Epithelial cell of esophagus (primary cell): Measurements from ENCODE around the gene KRT80.
"Not testable (repeated sequence)": the region's sequence is repeated elsewhere in the genome, so short reads cannot be mapped to it uniquely, and the experiment has no call there.

ENCODE experiments used
- DNase-seq: peaks from one replicate; pipeline ENCODE4 v3.0.0; 2010; ENCODE audit warnings: low read depth
- H3K4me3 ChIP-seq: 2 replicates; pipeline ENCODE4 v1.5.1; 2011; ENCODE audit warnings: mild to moderate bottlenecking, low read length, control low read depth
- CTCF ChIP-seq: IDR thresholded peaks from 2 replicates; pipeline ENCODE4 v1.5.1; 2011; ENCODE audit warnings: low read depth, mild to moderate bottlenecking, low read length, control low read depth, inconsistent platforms; ENCODE audit not compliant: insufficient read depth; ENCODE audit errors: missing control alignments

KRT80 gene

GRCh38 chr12:52191841-52192791, at the start of gene KRT80:
Gene KRT80 (minus strand): TSS chr12:52192014. CDS start chr12:52191902, 112 bp downstream.
- peak; percentile 98 for DNase-seq
- TF ChIP-seq CTCF: no peak
- H3K4me3 ChIP-seq: peak within 1 kb of the TSS; percentile 43

GRCh38 chr12:52241205-52241842, 49.5 kb upstream of the KRT80 start:
- no peak overlapping the region for H3K4me3 ChIP-seq
- no peak for DNase-seq
- no peak for TF ChIP-seq CTCF

- H3K4me3 ChIP-seq, DNase-seq: not testable (repeated sequence)
Observed at GRCh38 chr12:52240247-52240646, 48.4 kb upstream of the KRT80 start.

DNA sequence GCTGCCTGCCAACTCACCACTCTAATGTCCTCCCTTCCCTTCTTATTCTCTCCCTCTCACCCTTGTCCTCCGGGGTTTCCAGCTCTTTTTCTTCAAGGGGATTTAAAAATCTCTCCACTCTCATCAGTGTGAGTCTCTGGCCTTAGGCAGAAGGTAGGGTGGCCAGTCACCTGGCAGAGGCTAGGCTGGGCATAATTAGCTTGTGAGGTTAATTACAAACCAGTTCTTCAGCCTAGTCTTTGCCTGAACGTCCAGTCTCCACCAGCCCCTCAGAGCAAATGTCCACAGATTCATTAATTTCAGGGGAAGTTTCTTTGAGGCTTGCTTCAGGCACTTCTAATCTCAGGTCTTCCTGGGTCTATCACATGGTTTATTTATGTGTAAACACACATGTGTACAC, 48.0 kb upstream of the KRT80 start:
- DNase-seq: no peak
- no peak for TF ChIP-seq CTCF
- no peak overlapping the region for H3K4me3 ChIP-seq

GRCh38 chr12:52238916-52239646, 47.3 kb upstream of the KRT80 start:
- no peak overlapping the region for H3K4me3 ChIP-seq
- DNase-seq: no peak
- TF ChIP-seq CTCF: no peak

DNA sequence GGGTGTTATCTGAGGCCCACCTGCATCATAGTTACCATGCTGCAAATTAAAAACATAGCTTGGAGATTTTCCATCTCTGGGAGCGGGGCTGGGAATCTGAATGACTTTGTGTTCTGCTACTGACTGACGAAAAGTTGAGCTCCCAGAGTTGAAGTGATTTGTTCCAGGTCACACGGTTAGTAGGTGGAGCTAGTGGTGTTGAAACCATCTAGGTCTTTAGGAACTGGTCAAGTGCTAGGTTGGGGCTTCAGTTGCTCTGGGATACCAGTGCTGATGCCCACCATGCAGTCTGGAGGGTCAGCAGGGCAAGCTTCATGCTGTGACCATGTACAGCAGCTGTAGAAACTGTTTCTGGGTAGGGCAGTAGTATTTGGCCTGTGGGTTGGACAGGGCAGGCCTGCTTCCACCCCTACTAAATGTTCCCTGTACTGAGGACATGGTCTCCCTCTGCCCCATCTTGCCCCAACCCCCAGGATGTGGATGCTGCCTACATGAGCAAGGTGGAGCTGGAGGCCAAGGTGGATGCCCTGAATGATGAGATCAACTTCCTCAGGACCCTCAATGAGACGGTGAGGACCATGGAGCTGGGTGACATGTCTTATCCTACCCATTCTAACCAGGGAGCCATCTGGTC, 46.5 kb upstream of the KRT80 start:
- no peak overlapping the region for H3K4me3 ChIP-seq
- no peak for TF ChIP-seq CTCF
- DNase-seq: no peak
